Activated CD8-positive, alpha-beta memory T cell treated with anti-CD3 and anti-CD28 coated beads, Interleukin-2, amount 50 U/mL, for 48 hours (primary cell): Measurements from ENCODE around the gene ZNF511.

Experiments used
- DNase-seq: peaks from one replicate; pipeline ENCODE4 v3.0.0-alpha.2; 2020

The ZNF511 gene

GRCh38 chr10:133293810-133294119 is 14.9 kb upstream of the ZNF511 start:
- no peak for DNase-seq

DNA sequence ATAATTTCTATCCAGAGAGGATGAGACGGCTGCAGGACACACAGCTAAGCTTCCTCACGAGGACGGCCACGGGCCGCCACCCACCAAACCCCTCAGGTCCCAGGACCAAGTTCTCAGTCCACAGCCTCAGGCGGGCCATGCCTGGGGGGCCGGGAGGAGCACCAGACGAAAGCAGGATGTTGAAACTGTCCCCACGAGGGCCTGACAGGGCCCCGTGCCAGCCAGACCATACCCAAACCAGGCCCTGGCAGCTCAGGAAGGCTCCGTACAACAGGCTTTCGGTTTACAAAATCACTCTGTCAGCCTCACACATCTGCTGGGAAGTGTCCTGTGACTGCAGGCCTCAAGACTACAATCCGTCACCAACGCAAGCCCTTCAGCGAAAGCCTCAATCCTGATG is 14.5 kb upstream of the ZNF511 start:
- DNase-seq: no peak

- DNase-seq: no peak
These were observed 13.0 kb upstream of the ZNF511 start for GRCh38 chr10:133295426-133296320.

GRCh38 chr10:133297504-133297903 is 11.2 kb upstream of the ZNF511 start:
- DNase-seq: no peak

GRCh38 chr10:133298466-133298865 is 10.2 kb upstream of the ZNF511 start:
- no peak for DNase-seq

GRCh38 chr10:133299224-133299623 is 9.5 kb upstream of the ZNF511 start:
- DNase-seq: no peak

DNA sequence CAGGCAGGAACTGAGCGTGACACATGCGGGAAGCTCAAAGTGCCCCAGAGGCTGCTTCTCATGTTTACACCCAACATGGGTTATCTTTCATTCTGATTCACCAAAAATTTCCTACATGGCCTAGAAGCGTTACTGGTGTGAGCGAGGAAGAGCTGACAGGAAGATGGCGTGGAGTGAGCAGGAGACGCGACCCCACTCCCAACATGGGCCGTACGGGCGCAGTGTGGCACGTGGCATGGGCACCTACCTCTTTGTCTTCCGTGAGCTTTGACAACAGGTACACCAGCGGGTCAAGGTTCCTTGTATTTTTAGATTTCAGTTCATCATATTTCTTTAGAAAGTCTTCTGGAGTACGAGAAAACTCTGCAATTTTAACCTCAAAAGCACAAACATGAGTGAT is 9.0 kb upstream of the ZNF511 start:
- DNase-seq: no peak

DNA sequence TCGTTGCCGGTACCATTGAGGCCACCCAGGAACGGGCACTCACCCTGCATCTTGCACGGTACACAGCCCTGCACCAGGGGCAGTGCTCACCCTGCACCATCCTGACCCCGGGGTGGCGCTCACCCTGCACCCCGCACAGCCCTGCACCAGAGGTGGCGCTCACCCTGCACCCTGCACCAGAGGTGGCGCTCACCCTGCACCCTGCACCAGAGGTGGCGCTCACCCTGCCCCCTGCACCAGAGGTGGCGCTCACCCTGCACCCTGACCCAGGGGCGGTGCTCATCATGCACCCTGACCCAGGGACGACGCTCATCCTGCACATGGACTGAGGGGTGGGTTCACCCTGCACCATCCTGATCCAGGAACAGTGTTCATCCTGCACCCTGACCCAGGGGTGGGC is 6.5 kb upstream of the ZNF511 start:
- DNase-seq: no peak

DNA sequence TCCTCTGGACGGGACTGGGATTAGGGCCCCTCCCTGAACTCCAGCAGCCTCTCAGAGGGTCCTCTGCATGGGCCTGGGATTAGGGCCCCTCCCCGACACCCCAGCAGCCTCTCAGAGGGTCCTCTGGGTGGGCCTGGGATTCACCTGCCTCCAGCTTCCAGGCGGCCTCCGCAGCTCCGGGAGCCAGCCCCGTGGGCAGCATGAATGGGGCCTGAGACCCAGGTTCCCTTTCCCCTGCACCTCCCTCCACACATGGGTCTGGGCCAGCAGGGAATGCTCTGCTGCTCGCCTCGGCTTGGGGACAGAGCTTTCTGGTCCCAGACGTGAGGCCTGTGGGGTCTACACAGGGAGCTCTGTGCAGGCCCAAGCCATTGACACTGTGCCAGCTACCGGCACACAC is 5.5 kb upstream of the ZNF511 start:
- no peak for DNase-seq

DNA sequence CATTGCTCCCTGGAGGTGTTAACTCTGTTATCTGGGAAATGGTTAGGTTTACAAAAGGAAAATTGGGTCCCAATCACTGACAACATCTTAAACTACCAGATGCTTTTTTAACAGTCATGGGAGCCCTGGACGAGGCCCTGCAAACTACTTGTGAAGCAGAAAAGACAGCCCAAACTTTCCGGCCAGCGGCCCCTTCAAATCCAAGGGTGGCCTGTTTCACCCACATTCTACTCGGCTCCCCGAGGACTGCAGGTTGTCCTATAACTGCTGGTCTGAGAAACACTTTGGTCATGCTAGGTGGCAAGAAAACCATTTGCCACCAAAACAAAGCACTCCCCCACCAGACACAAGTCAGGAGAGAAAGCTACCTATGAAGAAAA is 2.6 kb upstream of the ZNF511 start:
- DNase-seq: no peak

DNA sequence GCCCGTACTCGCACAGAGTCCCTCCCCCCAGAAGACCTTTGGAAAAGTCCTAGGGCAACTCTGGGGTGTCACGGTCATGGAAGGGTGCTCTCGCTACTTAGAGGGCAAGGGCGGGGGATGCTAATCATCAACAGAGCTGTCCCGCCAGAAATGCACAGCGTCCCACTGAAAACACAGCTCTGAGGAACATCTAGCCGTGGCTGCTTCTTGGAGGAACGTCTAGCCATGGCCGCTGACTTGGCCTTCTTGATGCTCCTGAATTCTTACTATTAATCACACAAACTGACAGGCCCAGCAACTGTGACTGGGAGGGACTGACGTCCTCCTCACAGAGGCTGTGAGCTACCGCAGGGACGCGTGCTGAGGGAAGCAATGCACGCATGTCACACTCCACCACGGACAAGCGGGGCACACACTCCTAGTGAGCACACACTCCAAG is 1.8 kb upstream of the ZNF511 start:
- DNase-seq: no peak

GRCh38 chr10:133307776-133308420 is 816 bp upstream of the ZNF511 start:
- DNase-seq: peak; percentile 85

DNA sequence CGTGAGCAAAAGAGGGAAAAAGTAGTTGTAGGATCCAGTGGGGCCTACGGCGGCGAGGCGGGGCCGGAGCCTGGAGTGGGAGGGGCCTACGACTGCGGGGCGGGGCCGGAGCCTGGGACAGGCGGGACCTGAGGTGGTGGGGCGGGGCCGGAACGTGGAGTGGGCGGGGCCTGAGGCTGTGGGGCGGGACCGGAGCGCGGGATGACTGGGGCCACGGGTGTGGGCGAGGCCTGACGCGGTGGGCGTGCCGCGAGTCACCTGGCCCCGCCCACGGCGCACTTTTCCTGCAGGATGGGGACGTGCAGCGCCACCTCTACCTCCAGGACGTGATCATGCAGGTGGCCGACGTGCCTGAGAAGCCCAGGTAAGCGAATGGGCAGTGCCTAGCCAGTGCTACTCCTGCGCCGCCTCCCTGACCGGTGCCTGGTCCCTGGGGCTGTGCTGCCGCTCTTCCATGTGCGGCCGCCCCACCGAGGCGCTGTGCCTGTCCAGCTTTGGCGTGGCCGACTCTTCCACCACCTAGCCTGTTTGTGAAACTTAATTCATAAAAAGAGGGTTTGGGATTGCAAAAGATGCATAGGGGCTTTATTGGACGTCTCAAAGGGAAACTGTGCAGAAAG is 496 bp downstream of the ZNF511 start:
- DNase-seq: peak; percentile 98

DNA sequence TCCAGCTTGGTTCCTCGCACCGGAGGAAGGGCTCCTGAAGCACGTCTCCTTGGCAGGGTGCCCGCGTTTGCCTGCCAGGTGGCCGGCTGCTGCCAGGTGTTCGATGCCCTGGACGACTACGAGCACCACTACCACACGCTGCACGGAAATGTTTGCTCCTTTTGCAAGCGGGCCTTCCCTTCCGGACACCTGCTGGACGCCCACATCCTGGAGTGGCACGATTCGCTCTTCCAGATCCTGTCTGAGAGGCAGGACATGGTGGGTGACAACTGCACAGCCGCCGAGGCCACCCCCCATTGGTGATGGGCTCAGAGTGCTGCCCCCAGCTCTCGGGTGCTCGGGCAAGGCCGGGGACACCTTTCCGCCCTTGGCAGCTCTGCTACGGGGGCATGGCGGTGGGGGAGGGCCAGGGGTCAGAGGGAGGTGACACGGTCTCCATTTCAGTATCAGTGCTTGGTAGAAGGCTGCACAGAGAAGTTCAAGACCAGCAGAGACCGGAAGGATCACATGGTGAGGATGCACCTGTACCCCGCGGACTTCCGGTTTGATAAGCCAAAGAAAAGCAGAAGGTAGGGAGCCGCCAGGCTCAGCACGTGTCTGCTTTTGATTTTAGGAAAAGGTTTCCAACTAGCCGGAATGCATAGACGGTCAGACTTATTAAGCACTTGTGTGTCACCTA is 1.1 kb downstream of the ZNF511 start:
- no peak for DNase-seq

DNA sequence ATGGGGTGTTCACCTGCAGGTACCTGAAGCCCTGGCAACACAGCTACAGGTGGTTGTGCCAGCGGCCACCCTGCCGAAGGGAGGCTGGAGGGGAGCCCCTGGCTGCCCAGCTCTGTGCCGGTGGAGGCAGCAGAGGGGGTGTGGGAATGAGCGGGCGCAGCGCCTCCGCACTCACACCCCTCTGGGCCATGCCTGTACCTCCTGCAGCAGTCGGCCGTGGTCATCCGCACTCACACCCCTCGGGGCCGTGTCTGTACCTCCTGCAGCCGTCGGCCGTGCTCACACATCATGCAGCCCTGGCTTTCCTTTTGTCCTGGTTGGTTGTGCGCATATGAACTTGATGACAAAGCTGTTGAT is 1.7 kb downstream of the ZNF511 start:
- DNase-seq: no peak

- no peak for DNase-seq
These were observed 2.1 kb downstream of the ZNF511 start for GRCh38 chr10:133310789-133311188.

DNA sequence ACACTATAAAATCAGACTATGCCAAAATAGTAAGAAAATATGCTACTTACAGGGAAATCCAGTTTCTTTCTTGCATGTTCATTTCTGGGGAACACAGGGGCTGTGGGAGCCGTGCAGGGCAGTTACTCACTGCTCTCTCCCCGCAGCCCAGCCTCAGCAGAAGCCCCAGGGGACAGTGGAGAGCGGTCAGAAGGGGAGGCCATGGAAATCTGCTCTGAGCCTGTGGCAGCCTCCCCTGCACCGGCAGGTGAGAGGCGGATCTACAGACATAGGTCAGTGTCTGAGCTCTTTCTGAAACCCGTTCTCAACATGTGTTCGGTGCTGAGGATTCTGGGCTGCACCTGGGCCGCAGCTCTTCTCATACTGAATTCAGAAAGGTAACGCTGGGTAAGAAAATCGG is 2.9 kb downstream of the ZNF511 start:
- DNase-seq: no peak

DNA sequence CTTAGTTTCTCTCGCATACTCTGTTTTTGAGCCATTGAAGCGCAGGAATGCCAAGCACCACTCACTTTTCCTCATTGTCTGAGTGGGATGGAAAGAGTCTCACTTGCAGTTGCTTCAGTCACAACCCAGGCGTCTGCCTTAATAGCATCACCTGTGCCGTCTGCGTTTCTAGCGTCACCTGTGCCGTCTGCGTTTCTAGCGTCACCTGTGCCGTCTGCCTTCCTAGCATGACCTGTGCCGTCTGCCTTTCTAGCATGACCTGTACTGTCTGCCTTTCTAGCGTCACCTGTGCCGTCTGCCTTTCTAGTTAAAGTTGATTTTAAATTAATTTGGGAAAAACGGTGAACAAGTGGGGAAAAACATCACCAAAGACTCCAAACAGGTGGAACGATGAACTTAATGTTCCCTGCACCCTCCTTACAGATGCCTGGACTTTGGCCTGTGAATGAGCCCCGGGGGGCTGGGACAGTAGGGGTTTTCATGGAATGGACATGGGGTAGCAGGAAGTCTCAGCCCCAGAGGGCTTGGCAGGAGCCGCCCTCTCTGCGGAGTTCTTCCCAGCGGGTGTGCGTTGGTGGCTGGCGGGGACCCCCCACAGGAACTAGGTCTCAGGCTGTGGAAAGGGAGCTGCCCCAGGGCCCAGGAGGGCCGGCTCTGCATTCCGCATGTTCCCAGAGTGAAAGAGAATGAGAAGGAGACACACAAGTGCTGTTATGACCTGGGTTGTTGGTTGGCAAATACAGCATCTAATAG is 3.5 kb downstream of the ZNF511 start:
- DNase-seq: no peak

DNA sequence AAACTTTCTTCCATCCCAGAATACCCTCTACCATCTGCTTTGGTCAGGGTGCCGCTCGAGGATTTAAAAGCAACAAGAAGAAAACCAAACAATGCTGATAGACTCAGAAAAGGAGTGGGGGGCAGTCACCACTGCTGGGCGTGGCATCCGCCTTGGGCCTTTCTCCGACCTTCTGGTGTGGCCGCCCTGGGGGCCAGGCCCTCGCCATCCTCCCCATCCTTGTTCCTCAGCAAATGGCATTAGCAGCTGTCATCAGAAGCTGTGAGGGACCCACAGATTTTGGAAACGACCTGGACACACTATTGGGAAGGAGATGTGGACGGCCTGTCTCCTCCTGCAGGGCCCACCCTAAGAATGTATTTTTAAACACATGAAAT is 4.0 kb downstream of the ZNF511 start:
- no peak for DNase-seq

GRCh38 chr10:133313192-133313591 is 4.5 kb downstream of the ZNF511 start:
- no peak for DNase-seq

GRCh38 chr10:133314911-133315310 is 6.2 kb downstream of the ZNF511 start:
- no peak for DNase-seq

DNA sequence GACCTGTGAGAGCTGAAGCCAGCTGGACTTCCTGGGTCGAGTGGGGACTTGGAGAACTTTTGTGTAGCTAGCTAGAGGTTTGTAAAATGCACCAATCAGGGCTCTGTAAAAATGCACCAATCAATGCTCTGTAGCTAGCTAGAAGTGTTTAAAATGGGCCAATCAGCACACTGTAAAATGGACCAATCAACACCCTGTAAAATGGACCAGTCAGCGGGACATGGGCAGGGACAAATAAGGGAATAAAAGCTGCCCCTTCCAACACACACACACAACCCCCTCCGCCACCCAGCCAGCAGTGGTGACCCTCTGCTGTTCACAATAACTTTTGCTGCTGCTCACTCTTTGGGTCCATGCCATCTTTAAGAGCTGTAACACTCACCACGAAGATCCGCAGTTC is 7.1 kb downstream of the ZNF511 start:
- no peak for DNase-seq

GRCh38 chr10:133316266-133316665 is 7.6 kb downstream of the ZNF511 start:
- no peak for DNase-seq
